B cell (primary cell): ENCODE measurements around the gene TRMT2A. TPM values are rescaled to one million over a fixed set of nuclear protein-coding genes. Genes with fewer than 3 reads are reported as not detected.

Source experiments
- ATAC-seq: fragments of 200-7000 bp; cut with Tn5 transposase; one replicate; pipeline ENCODE4 v1.10.0; 2021; ENCODE audit warnings: low read depth, mild to moderate bottlenecking, moderate number of reproducible peaks, moderate library complexity
- CTCF ChIA-PET: fragments of 350-600 bp; sonication (Branson Sonifier 250); formaldehyde crosslinking; loops from one replicate; lab custom pipeline; 2021; ENCODE audit warnings: antibody characterized with exemption, inconsistent platforms; lab: Charles Lee
- POLR2A ChIA-PET: fragments of 350-600 bp; sonication (Branson Sonifier 250); formaldehyde crosslinking; loops from one replicate; lab custom pipeline; 2021; ENCODE audit warnings: antibody characterized with exemption; lab: Charles Lee
- DNase-seq: peaks from one replicate; pipeline ENCODE4 v3.0.0; 2013
- H2AFZ ChIP-seq: 2 replicates; pipeline ENCODE4 v1.6.1; 2012; ENCODE audit warnings: mild to moderate bottlenecking, low read depth, low read length; ENCODE audit not compliant: insufficient read depth, poor library complexity, severe bottlenecking
- H3K27ac ChIP-seq, 2 donors: 1 replicate in 1 of 2; 2 replicates in 1 of 2; pipeline ENCODE4 v1.5.1; 2012 to 2013; ENCODE audit warnings: low read length in 2 of 2, mild to moderate bottlenecking in 2 of 2, moderate library complexity in 1 of 2
- H3K27me3 ChIP-seq, 4 experiments: fragments of 200-600 bp in 1 of 4; sonication (generic) in 1 of 4; replicated peaks in 1 of 4; 1 replicate in 2 of 4; 2 replicates in 2 of 4; pipeline versions ENCODE4 v1.6.1 to v1.7.0; 2013 to 2016; ENCODE audit warnings: low read length in 3 of 4, mild to moderate bottlenecking in 2 of 4, mixed read lengths in 1 of 4, moderate library complexity in 1 of 4; ENCODE audit not compliant: insufficient read depth in 4 of 4, control insufficient read depth in 3 of 4; ENCODE audit errors: control extremely low read depth in 1 of 4
- H3K36me3 ChIP-seq, 2 experiments: replicated peaks in 1 of 2; 1 replicate in 1 of 2; 2 replicates in 1 of 2; pipeline versions ENCODE4 v1.6.1 to v1.7.1; 2013; ENCODE audit warnings: low read length in 1 of 2; ENCODE audit not compliant: insufficient read depth in 2 of 2, control insufficient read depth in 1 of 2; ENCODE audit errors: control extremely low read depth in 1 of 2, extremely low read depth in 1 of 2
- H3K4me1 ChIP-seq, 2 donors: fragments of 200-600 bp in 1 of 2; sonication (generic) in 1 of 2; 1 replicate in 1 of 2; 2 replicates in 1 of 2; pipeline versions ENCODE4 v1.5.1 to v1.6.1; 2013 to 2017; ENCODE audit warnings: low read length in 2 of 2; ENCODE audit not compliant: control insufficient read depth in 2 of 2, insufficient read depth in 2 of 2
- H3K4me2 ChIP-seq: replicated peaks from 2 replicates; pipeline ENCODE3; 2012; ENCODE audit warnings: mild to moderate bottlenecking, low read depth, low read length; ENCODE audit not compliant: poor library complexity, severe bottlenecking
- H3K4me3 ChIP-seq, 5 experiments: fragments of 200-600 bp in 1 of 5; sonication (generic) in 1 of 5; 1 replicate in 3 of 5; 2 replicates in 2 of 5; pipeline versions ENCODE4 v1.5.1 to v1.7.0; 2011 to 2016; ENCODE audit warnings: low read length in 4 of 5, mild to moderate bottlenecking in 4 of 5, low read depth in 2 of 5, control low read depth in 1 of 5, moderate library complexity in 1 of 5; ENCODE audit not compliant: insufficient read depth in 1 of 5; ENCODE audit errors: control extremely low read depth in 1 of 5, extremely low read depth in 1 of 5
- H3K79me2 ChIP-seq: fragments of 200-600 bp; sonication (generic); one replicate; pipeline ENCODE4 v1.6.0; 2016; ENCODE audit warnings: low read length; ENCODE audit not compliant: control insufficient read depth, insufficient read depth
- H3K9ac ChIP-seq: fragments of 200-600 bp; sonication (generic); 2 replicates; pipeline ENCODE4 v1.6.1; 2017; ENCODE audit warnings: mild to moderate bottlenecking, low read length, moderate library complexity
- H3K9me3 ChIP-seq, 3 donors: one replicate each; pipeline versions ENCODE4 v1.6.1 to v1.7.1; 2013; ENCODE audit warnings: low read length in 2 of 3; ENCODE audit not compliant: control insufficient read depth in 2 of 3, insufficient read depth in 1 of 3; ENCODE audit errors: control extremely low read depth in 1 of 3
- H4K20me1 ChIP-seq: 2 replicates; pipeline ENCODE4 v1.6.0; 2012; ENCODE audit warnings: mild to moderate bottlenecking, low read length; ENCODE audit not compliant: insufficient read depth, control insufficient read depth, poor library complexity, severe bottlenecking
- H3K27ac Mint-ChIP-seq: one replicate; pipeline ENCODE4 v1.8.0; 2021; ENCODE audit warnings: mixed read lengths
- H3K27me3 Mint-ChIP-seq: one replicate; pipeline ENCODE4 v1.8.0; 2021; ENCODE audit warnings: mixed read lengths
- H3K4me1 Mint-ChIP-seq: one replicate; pipeline ENCODE4 v1.8.0; 2021; ENCODE audit warnings: mixed read lengths
- H3K4me3 Mint-ChIP-seq: one replicate; pipeline ENCODE4 v1.8.0; 2021; ENCODE audit warnings: mixed read lengths
- H3K9me3 Mint-ChIP-seq: one replicate; pipeline ENCODE4 v1.8.0; 2022; ENCODE audit warnings: mixed read lengths; ENCODE audit not compliant: insufficient read depth
- EZH2 ChIP-seq: IDR thresholded peaks from 2 replicates; pipeline ENCODE4 v1.6.1; 2012; ENCODE audit warnings: borderline replicate concordance, low read depth, mild to moderate bottlenecking, moderate library complexity, low read length; ENCODE audit not compliant: insufficient read depth, poor library complexity, severe bottlenecking
- WGBS: methylation state at CpG from one replicate; pipeline ENCODE4 v1.1.5; 2013; ENCODE audit warnings: missing lambda C conversion rate; ENCODE audit not compliant: insufficient coverage; 5-methylcytosine and 5-hydroxymethylcytosine counted together
- intact Hi-C: fragments of 100-400 bp; cut with micrococcal nuclease; formaldehyde crosslinking; loops from one replicate; pipeline ENCODE4 v1.10.0; 2022
- polyA plus RNA-seq: library from polyadenylated mRNA; depleted of rRNA; stranded (reverse); fragments of >200 nt; gene quantifications from 2 replicates; pipeline ENCODE4 v1.2.3, GENCODE V29; 2012
- total RNA-seq, 2 donors: library from RNA; stranded (reverse); fragments of 120-200 nt in 1 of 2; gene quantifications; 1 replicate in 1 of 2; 2 replicates in 1 of 2; pipeline versions ENCODE4 v1.2.3 to v1.2.4, GENCODE V29; 2013 to 2022
- TF ChIP-seq, protein P1 (sequence below): fragments of 200-600 bp; IDR thresholded peaks from one replicate; pipeline ENCODE4 v1.8.0; 2022; ENCODE audit warnings: antibody characterized with exemption, mild to moderate bottlenecking

The TRMT2A gene
- total and polyA plus RNA-seq, 2 donors (not counting 1 experiment from before 2014, with no cell fraction given), result 95.7 to 144 TPM

DNA sequence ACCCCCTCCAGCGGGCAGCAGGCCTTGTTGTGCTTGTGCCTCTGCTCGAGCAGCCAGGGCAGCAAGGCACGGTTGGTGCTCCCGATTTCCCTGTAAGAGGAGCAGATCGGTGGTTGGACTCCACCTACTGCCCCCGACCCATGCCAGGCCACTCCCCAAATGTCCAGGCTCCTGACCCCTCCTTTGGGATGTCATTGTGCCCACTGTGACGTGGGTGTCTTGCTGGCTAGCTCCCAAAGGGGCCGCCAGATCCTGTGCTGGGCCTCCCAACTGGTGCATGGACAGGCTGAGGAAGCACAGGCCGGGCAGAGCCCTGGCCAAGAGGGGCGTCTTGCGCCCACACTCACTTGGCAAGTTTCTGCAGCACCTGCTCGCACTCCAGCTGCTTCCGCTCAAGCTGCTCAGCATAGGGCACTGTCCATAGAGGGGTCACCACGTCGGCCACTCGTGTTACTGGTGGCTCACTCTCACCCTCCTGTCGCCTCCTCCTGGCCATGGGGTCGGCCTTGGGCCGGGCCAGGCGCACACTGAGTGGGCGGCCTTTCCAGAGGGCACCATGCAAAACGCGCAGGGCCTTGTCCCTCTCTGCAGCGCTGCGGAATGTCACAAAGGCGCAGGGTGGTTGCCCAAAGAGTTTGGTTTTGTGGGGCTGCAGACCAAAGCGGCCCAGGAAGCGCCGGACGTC is 1.2 kb downstream of the TRMT2A start, which contains the start of gene RANBP1:
Gene RANBP1 (plus strand): TSS at position 414 of the 685 bp plus-strand sequence. CDS start 81 bp downstream, at position 495.
- DNase-seq (peak; percentile 29), ATAC-seq (no peak)
- Histone ChIP-seq H3K9ac (peak within 1 kb of the TSS; percentile 93), H3K9me3 (no peaks in the 10 kb centered on the region), H3K4me2 (peak within 1 kb of the TSS; percentile 95), H3K79me2 (peaks cover 50% of the 10 kb centered on the region), H4K20me1 (peaks cover 39% of the 10 kb centered on the region), H2AFZ (peak within 1 kb of the TSS; percentile 84), H3K4me3 (peak within 1 kb of the TSS; percentile 16 to 94 (median 80)), H3K27ac (peak within 1 kb of the TSS; percentile 66 to 85), H3K27me3 (no peaks in the 10 kb centered on the region), H3K36me3 (peaks cover 0 to 37% of the 10 kb centered on the region in 2 experiments), H3K4me1 (peaks cover 19 to 49% of the 10 kb centered on the region in 2 donors)
- Mint-ChIP-seq H3K4me1 (peaks cover 31% of the 10 kb centered on the region), H3K27me3 (no peaks in the 10 kb centered on the region), H3K9me3 (no peaks in the 10 kb centered on the region), H3K4me3 (peak within 1 kb of the TSS; percentile 93), H3K27ac (peak within 1 kb of the TSS; percentile 94)
- intact Hi-C loops, result loop anchor here (2.0 to 10.0 kb wide), 3 partner anchors 739 to 993 kb away; partner anchors contain the start of genes DGCR2, PI4KA, SNAP29 and THAP7
- CTCF ChIA-PET, result no interaction called here
- WGBS, result 85% methylated on average over 30 of the region's 30 CpGs
- TF ChIP-seq, protein P1, sequence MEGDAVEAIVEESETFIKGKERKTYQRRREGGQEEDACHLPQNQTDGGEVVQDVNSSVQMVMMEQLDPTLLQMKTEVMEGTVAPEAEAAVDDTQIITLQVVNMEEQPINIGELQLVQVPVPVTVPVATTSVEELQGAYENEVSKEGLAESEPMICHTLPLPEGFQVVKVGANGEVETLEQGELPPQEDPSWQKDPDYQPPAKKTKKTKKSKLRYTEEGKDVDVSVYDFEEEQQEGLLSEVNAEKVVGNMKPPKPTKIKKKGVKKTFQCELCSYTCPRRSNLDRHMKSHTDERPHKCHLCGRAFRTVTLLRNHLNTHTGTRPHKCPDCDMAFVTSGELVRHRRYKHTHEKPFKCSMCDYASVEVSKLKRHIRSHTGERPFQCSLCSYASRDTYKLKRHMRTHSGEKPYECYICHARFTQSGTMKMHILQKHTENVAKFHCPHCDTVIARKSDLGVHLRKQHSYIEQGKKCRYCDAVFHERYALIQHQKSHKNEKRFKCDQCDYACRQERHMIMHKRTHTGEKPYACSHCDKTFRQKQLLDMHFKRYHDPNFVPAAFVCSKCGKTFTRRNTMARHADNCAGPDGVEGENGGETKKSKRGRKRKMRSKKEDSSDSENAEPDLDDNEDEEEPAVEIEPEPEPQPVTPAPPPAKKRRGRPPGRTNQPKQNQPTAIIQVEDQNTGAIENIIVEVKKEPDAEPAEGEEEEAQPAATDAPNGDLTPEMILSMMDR, result no peak
- no peak for TF ChIP-seq EZH2
- POLR2A ChIA-PET, result no interaction called here
